ENCODE data around the gene PTPRF. TPM values are rescaled to one million over a fixed set of nuclear protein-coding genes. Genes with fewer than 3 reads are reported as not detected.

Gene PTPRF
- total RNA-seq, 4 donors from 2014 or later = 104 to 243 (median 112) TPM

DNA sequence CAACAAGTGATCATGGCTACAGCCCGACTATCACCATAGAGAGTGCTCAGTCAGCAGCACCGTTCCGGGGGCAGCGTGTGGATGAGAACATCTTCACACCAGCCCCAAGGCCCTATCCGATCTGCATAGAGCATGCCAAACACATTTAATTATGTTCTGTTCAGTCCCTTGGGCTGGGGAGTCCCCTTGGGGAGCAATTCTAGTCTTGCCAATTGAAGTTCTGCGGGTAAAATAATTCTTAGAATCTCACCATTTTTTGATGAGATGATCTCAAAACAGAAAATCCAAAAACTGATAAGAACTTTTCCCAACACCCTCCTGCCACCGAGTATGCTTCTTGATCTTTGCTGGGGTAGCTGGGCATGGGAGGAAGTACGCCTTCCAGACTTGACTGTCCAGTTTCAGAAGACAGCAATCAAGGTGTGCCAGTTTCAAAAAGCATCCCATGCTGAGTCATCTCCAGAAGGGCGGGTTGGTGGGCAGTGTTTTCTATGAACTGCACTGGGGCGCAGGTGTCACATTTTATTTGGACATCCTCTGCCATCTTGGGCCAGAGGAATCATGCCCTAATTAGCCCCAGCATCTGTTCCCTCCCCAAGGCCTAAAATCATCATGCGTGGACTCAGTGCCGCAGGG is 20.8 kb upstream of the PTPRF start:
- no peak for DNase-seq
- Histone ChIP-seq H3K27me3 (peaks cover 0 to 6% (median 0%) of the 10 kb centered on the region in 4 donors), H3K9me3 (no peaks in the 10 kb centered on the region), H3K4me3 (no peak overlapping the region), H3K4me1 (peaks cover 0 to 18% (median 0%) of the 10 kb centered on the region in 3 donors), H3K36me3 (no peaks in the 10 kb centered on the region), H3K27ac (peak overlapping the region in 1 of 4 donors; percentile 75)
- no peak for TF ChIP-seq POLR2A (IDR thresholded peaks at IDR 0.05)
- TF ChIP-seq, protein P1, sequence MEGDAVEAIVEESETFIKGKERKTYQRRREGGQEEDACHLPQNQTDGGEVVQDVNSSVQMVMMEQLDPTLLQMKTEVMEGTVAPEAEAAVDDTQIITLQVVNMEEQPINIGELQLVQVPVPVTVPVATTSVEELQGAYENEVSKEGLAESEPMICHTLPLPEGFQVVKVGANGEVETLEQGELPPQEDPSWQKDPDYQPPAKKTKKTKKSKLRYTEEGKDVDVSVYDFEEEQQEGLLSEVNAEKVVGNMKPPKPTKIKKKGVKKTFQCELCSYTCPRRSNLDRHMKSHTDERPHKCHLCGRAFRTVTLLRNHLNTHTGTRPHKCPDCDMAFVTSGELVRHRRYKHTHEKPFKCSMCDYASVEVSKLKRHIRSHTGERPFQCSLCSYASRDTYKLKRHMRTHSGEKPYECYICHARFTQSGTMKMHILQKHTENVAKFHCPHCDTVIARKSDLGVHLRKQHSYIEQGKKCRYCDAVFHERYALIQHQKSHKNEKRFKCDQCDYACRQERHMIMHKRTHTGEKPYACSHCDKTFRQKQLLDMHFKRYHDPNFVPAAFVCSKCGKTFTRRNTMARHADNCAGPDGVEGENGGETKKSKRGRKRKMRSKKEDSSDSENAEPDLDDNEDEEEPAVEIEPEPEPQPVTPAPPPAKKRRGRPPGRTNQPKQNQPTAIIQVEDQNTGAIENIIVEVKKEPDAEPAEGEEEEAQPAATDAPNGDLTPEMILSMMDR (IDR thresholded peaks at IDR 0.05) = no peak
- intact Hi-C loops (cut with DNase I) = no loop called here
- WGBS, 2 donors = 55 to 70% methylated on average over 8 to 12 of the region's 12 CpGs

DNA sequence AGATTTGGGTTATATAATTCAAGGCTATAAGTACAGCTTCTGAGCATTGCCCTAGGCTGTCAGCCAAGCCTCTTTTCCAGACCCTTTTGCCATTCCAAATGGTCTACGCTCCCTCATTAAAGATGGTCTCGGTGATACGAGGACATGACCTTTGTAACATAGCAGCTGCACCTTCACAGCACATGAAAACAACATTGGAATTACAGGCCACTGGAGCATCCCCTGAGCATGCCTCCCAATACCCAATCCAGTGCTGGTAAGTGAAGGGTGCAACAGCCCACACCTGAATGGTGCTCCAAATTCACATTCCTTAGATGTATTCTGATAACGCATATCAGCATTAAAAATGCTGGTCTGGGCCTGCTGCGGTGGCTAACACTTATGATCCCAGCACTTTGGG is 20.1 kb upstream of the PTPRF start:
- Histone ChIP-seq H3K27me3 (peaks cover 0 to 6% (median 0%) of the 10 kb centered on the region in 4 donors), H3K4me1 (peaks cover 0 to 18% (median 0%) of the 10 kb centered on the region in 3 donors), H3K36me3 (no peaks in the 10 kb centered on the region), H3K27ac (peak overlapping the region in 1 of 4 donors; percentile 75), H3K9me3 (no peaks in the 10 kb centered on the region), H3K4me3 (no peak overlapping the region)
- WGBS, 2 donors = 85 to 91% methylated on average over 5 of the region's 5 CpGs
- TF ChIP-seq POLR2A (IDR thresholded peaks at IDR 0.05) = no peak
- TF ChIP-seq, protein P1 (IDR thresholded peaks at IDR 0.05) = no peak
- no peak for DNase-seq
- intact Hi-C loops (cut with DNase I) = no loop called here

DNA sequence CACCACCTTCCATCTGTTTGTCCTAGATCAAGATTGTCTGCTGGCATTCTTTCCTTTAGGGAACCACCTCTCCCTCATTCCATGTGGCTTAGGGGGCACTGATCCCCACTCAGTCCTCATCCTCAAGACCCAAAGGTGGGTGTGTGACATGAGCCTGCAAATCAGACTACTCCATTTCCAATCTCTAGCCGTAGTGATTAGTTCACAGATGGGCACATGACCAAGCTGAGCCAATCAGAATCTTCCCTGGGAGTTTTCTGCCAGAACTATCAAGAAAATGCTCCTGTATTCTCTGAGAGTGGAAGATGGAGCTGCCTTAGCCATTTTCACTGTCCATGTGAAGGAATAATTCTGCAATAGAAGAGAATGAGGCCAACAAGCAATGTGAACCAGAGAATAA is 19.3 kb upstream of the PTPRF start:
- Histone ChIP-seq H3K4me1 (peaks cover 0 to 18% (median 0%) of the 10 kb centered on the region in 3 donors), H3K27ac (no peak overlapping the region), H3K36me3 (no peaks in the 10 kb centered on the region), H3K4me3 (no peak overlapping the region), H3K9me3 (no peaks in the 10 kb centered on the region), H3K27me3 (peaks cover 0 to 6% (median 0%) of the 10 kb centered on the region in 4 donors)
- intact Hi-C loops (cut with DNase I) = no loop called here
- TF ChIP-seq, protein P1 (IDR thresholded peaks at IDR 0.05) = no peak
- TF ChIP-seq POLR2A (IDR thresholded peaks at IDR 0.05) = no peak
- DNase-seq = no peak
- WGBS, 2 donors = 67% methylated on average over 1 of the region's 1 CpG; no CpG with 5 or more reads in 1 of the 2 donors

DNA sequence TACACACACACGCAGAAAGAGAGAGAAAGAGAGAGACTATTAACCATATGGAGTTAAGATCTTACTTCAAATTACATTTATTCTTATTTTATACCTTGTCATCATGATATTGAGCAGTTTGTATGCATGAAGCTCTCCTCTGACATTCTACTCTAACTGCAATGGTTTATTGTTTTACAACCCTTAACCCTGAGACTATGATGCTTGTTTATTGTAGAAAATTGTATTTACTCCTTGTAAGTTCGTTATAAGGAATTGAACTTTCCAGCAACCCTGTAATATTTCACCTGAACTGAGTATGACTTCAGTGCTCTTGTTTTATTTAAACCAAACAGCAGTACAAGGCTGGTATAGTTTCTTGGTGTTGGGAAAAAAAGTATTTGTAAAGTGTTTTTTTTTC is 18.6 kb upstream of the PTPRF start:
- Histone ChIP-seq H3K27me3 (peaks cover 0 to 5% (median 0%) of the 10 kb centered on the region in 4 donors), H3K27ac (no peak overlapping the region), H3K4me1 (peaks cover 0 to 18% (median 0%) of the 10 kb centered on the region in 3 donors), H3K4me3 (no peak overlapping the region), H3K36me3 (no peaks in the 10 kb centered on the region), H3K9me3 (no peaks in the 10 kb centered on the region)
- TF ChIP-seq, protein P1 (IDR thresholded peaks at IDR 0.05) = no peak
- no peak for TF ChIP-seq POLR2A (IDR thresholded peaks at IDR 0.05)
- intact Hi-C loops (cut with DNase I) = no loop called here
- 85 to 87% methylated on average over 2 of the region's 2 CpGs for WGBS, 2 donors
- no peak for DNase-seq

DNA sequence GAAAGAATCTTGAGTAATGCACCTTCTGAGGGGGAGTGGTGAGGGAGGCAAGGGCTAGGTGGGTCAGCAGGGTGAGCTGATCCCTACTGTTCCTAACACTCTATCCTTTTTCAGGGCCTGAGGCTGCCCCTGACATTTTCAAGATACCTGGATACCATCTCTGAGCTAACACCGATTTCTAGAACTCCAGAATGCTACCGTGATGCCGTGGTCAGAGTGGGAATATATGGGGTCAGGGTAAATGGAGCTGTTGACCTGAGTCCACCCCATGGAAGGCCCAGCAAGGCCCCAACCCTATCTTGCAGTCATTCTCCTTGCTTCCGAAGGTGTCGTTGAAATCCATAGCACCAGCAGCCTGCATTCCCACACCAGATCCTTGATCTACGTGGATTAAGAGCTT is 18.0 kb upstream of the PTPRF start:
- H3K27me3 ChIP-seq = no peaks in the 10 kb centered on the region
- H3K9me3 ChIP-seq = no peaks in the 10 kb centered on the region
- intact Hi-C loops (cut with DNase I) = no loop called here
- H3K27ac ChIP-seq = no peak overlapping the region
- DNase-seq = no peak
- no peaks in the 10 kb centered on the region for H3K36me3 ChIP-seq
- TF ChIP-seq POLR2A (IDR thresholded peaks at IDR 0.05) = no peak
- TF ChIP-seq, protein P1 (IDR thresholded peaks at IDR 0.05) = no peak
- WGBS, 2 donors = 94% methylated on average over 6 of the region's 6 CpGs
- peaks cover 0 to 18% (median 0%) of the 10 kb centered on the region in 3 donors for H3K4me1 ChIP-seq
- H3K4me3 ChIP-seq = no peak overlapping the region

Measured in esophagus squamous epithelium (tissue), 5 donors.